ENCODE data around the gene CEP120.
"Not testable (repeated sequence)": the region's sequence is repeated elsewhere in the genome, so short reads cannot be mapped to it uniquely, and the experiment has no call there.

The CEP120 gene

DNA sequence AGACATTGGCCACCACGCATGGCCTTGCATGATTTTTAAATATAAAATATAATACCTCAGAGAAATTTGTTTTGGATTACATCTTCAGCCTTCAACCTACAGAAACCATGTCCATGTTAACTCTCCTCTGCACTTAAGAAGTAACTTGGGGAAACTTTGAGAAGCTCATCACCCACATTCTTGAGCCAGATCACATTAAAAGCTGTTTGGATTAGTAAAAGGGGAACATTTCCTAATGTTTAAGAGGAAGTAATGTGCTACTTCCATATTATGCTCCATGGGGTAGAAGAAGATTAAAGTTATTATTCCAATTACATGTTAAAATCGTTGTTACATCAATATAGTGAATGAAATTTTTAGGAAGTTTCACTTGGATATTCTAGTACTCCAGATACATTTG, 10.4 kb upstream of the CEP120 start:
- H3K4me3 ChIP-seq (ENCODE audit: control insufficient read depth, low read depth, low read length), result no peak overlapping the region
- DNase-seq (ENCODE audit: low read depth), result no peak
- TF ChIP-seq, protein P1, sequence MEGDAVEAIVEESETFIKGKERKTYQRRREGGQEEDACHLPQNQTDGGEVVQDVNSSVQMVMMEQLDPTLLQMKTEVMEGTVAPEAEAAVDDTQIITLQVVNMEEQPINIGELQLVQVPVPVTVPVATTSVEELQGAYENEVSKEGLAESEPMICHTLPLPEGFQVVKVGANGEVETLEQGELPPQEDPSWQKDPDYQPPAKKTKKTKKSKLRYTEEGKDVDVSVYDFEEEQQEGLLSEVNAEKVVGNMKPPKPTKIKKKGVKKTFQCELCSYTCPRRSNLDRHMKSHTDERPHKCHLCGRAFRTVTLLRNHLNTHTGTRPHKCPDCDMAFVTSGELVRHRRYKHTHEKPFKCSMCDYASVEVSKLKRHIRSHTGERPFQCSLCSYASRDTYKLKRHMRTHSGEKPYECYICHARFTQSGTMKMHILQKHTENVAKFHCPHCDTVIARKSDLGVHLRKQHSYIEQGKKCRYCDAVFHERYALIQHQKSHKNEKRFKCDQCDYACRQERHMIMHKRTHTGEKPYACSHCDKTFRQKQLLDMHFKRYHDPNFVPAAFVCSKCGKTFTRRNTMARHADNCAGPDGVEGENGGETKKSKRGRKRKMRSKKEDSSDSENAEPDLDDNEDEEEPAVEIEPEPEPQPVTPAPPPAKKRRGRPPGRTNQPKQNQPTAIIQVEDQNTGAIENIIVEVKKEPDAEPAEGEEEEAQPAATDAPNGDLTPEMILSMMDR (IDR thresholded peaks at IDR 0.05; ENCODE audit: control insufficient read depth, insufficient read depth, low read depth, low read length, missing control alignments), result no peak

DNA sequence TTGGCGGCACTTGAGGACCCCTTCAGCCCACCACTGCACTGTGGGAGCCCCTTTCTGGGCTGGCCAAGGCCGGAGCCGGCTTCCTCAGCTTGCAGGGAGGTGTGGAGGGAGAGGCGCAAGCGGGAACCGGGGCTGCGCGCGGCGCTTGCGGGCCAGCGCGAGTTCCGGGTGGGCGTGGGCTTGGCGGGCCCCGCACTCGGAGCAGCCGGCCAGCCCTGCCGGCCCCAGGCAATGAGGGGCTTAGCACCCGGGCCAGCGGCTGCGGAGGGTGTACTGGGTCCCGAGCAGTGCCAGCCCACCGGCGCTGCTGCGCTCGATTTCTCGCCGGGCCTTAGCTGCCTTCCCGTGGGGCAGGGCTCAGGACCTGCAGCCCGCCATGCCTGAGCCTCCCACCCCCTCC, 7.2 kb upstream of the CEP120 start:
- not testable (repeated sequence) for H3K4me3 ChIP-seq (ENCODE audit: control insufficient read depth, low read depth, low read length); DNase-seq (ENCODE audit: low read depth)

DNA sequence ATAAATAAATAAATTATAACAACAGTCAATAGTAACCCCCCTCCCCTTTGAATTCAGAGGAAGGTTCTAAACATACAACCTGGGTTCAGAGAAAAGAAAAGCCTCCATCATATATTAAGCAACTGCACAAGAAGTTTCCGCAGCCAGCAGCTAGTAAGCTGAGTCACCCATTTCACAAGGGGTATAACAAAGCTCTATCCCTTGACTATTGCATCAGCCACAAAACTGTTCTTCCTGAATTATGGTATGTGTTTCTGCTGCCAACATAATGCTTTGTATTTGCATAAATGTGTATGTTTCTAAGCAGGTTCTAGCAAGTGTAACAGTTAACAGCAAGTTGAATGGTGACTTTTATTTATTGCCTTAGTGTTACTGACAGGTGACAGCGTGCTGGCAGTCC, 6.8 kb upstream of the CEP120 start:
- no peak overlapping the region for H3K4me3 ChIP-seq (ENCODE audit: control insufficient read depth, low read depth, low read length)
- DNase-seq (ENCODE audit: low read depth), result peak; percentile 88
- TF ChIP-seq, protein P1 (IDR thresholded peaks at IDR 0.05; ENCODE audit: control insufficient read depth, insufficient read depth, low read depth, low read length, missing control alignments), result no peak

DNA sequence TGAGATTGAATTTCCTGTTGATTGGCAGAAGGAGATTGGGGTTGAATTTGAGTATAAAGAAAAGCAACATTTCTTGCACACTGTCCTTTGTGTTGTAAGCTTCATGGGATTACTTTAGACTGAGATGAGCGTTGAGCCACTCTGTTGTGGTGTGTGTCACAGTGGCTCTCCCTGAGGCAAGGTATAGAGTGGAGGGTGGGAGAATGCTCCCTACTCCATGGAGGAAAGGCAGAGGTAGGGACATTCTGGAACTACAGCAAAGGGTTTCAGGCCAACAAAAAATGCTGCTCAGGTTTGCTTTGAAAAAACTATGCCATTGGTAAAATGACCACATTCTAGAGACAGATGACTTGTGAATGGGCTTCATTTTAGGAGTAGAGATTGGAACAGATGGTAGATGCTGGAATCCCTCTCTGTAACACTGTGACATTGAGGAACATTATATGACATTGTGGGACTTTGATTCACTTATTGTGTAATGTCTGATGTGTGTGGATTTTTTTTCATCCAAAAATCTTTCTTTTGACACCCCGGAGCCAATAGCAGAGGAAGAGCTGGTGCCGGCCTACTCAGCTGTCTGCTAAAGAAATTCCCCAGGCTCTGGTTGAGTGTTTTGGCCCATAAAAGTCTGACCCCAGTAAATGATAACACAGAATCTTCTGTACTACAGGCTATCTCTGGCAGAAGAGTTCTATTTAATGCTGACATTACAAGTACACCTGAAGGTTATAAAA, 6.2 kb upstream of the CEP120 start:
- DNase-seq (ENCODE audit: low read depth), result no peak
- TF ChIP-seq, protein P1 (IDR thresholded peaks at IDR 0.05; ENCODE audit: control insufficient read depth, insufficient read depth, low read depth, low read length, missing control alignments), result no peak
- no peak overlapping the region for H3K4me3 ChIP-seq (ENCODE audit: control insufficient read depth, low read depth, low read length)

DNA sequence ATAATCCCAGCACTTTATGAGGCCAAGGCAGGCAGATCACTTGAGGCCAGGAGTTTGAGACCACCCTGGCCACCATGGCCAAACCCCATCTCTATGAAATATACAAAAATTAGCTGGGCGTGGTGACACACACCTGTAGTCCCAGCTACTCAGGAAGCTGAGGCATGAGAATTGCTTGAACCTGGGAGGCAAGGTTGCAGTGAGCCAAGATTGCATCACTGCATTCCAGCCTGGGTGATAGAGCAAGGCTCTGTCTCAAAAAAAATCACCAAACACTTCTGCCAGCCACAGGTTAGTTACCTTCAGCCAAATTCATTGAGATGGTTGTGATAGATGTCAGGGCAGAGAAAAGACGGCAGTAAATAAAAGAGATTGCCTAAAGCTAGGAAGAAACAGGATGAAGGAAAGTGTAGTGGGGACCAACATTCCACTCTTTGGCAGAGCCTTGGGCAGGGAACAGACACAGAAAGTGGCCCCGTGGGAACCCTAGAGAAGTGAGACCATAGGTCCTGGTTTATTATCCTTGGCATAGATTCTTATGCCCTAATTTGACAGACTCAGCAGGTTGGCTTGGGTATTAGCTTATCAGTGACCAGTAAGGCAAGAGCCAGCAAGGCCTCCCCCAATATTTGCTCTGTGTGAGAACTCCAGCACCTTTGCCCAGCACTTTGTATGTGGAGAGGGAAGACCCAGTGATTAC, 5.5 kb upstream of the CEP120 start:
- TF ChIP-seq, protein P1 (IDR thresholded peaks at IDR 0.05; ENCODE audit: control insufficient read depth, insufficient read depth, low read depth, low read length, missing control alignments), result no peak
- no peak for DNase-seq (ENCODE audit: low read depth)

DNA sequence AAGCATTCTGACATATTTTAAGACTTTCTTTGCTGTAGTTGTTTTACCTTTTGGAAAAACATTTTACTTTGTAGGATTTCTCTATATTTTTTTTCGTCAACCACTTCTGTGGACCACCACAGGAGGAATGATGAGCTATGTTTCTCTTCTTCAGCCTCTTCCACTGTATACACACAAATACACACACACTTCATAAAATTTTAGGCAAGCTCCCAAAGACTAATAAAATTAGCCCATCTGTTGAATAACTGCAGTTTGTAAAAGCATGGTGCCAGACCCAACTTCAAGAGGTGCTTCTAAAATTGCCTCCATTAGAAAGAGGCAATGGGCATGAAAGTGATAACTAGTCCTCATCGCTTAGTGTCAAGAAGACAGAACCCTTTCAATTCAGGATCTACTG, 4.1 kb upstream of the CEP120 start:
- DNase-seq (ENCODE audit: low read depth), result no peak
- TF ChIP-seq, protein P1 (IDR thresholded peaks at IDR 0.05; ENCODE audit: control insufficient read depth, insufficient read depth, low read depth, low read length, missing control alignments), result no peak
- no peak overlapping the region for H3K4me3 ChIP-seq (ENCODE audit: control insufficient read depth, low read depth, low read length)

More for the DNA sequence above, 5.5 kb upstream of the CEP120 start:
- no peak overlapping the region for H3K4me3 ChIP-seq (ENCODE audit: control insufficient read depth, low read depth, low read length)

DNA sequence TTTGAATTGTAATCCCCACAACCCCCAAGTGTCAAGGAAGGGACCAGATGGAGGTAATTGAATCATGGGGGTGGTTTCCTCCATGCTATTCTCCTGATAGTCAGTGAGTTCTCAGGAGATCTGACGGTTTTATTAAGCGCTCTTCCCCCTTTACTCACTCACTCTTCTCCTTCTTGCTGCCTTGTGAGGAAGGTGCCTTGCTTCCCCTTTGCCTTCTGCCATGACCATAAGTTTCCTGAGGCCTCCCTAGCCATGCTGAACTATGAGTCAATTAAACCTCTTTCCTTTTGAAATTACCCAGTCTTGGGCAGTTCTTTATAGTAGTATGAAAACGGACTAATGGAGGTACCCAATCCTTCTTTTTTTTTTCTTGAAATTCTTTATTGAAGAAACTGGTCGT, 2.2 kb upstream of the CEP120 start:
- TF ChIP-seq, protein P1 (IDR thresholded peaks at IDR 0.05; ENCODE audit: control insufficient read depth, insufficient read depth, low read depth, low read length, missing control alignments), result no peak
- no peak overlapping the region for H3K4me3 ChIP-seq (ENCODE audit: control insufficient read depth, low read depth, low read length)
- no peak for DNase-seq (ENCODE audit: low read depth)
